Stimulated activated CD8-positive, alpha-beta memory T cell treated with anti-CD3 and anti-CD28 coated beads, Interleukin-4, amount 100 ng/mL, for 48 hours (primary cell): ENCODE measurements around the gene CDK1.
"Not testable (repeated sequence)": the region's sequence is repeated elsewhere in the genome, so short reads cannot be mapped to it uniquely, and the experiment has no call there.

Experiments
- DNase-seq: peaks from one replicate; pipeline ENCODE4 v3.0.0-alpha.2; 2020

The CDK1 gene

GRCh38 chr10:60817398-60817805 is 39.1 kb downstream of the CDK1 start:
- no peak for DNase-seq

- no peak for DNase-seq
Observed at GRCh38 chr10:60818134-60818770, 40.0 kb downstream of the CDK1 start.

GRCh38 chr10:60819271-60819670 is 41.0 kb downstream of the CDK1 start:
- no peak for DNase-seq

- no peak for DNase-seq
Observed at GRCh38 chr10:60820093-60820754, 41.9 kb downstream of the CDK1 start.

- DNase-seq, result no peak
Observed at GRCh38 chr10:60821656-60822055, 43.4 kb downstream of the CDK1 start.

GRCh38 chr10:60822809-60823208 is 44.5 kb downstream of the CDK1 start:
- DNase-seq, result no peak

- DNase-seq, result no peak
Observed at GRCh38 chr10:60823324-60823723, 45.0 kb downstream of the CDK1 start.

GRCh38 chr10:60825520-60825919 is 47.2 kb downstream of the CDK1 start:
- no peak for DNase-seq

GRCh38 chr10:60827791-60828488 is 49.7 kb downstream of the CDK1 start:
- DNase-seq, result no peak

GRCh38 chr10:60828489-60828852 is 50.2 kb downstream of the CDK1 start:
- no peak for DNase-seq

- not testable (repeated sequence) for DNase-seq
Observed at GRCh38 chr10:60832136-60832535, 53.9 kb downstream of the CDK1 start.

- DNase-seq, result no peak
Observed at GRCh38 chr10:60834401-60834800, 56.1 kb downstream of the CDK1 start.

- DNase-seq, result no peak
Observed at GRCh38 chr10:60835049-60835448, 56.8 kb downstream of the CDK1 start.

- not testable (repeated sequence) for DNase-seq
Observed at GRCh38 chr10:60841227-60841626, 62.9 kb downstream of the CDK1 start.

- no peak for DNase-seq
Observed at GRCh38 chr10:60842694-60843093, 64.4 kb downstream of the CDK1 start.
